GM23338 (cell line): ENCODE measurements around the gene KPNA6. TPM values are rescaled to one million over a fixed set of nuclear protein-coding genes. Genes with fewer than 3 reads are reported as not detected.

Experiments
- ATAC-seq: fragments of 200-7000 bp; cut with Tn5 transposase; 3 replicates; pipeline ENCODE4 v1.9.1; 2020
- DNase-seq: peaks from one replicate; pipeline ENCODE4 v3.0.0-alpha.2; 2015; ENCODE audit warnings: low spot score
- H2AFZ ChIP-seq: fragments of 200-600 bp; sonication (generic); 2 replicates; pipeline ENCODE4 v1.8.0; 2016; ENCODE audit warnings: antibody characterized with exemption, mild to moderate bottlenecking, moderate library complexity
- H3F3A ChIP-seq: fragments of 200-600 bp; sonication (generic); replicated peaks from 2 replicates; pipeline ENCODE4 v1.8.0; 2017; ENCODE audit warnings: antibody characterized with exemption, mixed run types, low read depth
- H3K27ac ChIP-seq: fragments of 200-600 bp; sonication (generic); 2 replicates; pipeline ENCODE4 v1.6.1; 2016; ENCODE audit warnings: low read depth
- H3K27me3 ChIP-seq: fragments of 200-600 bp; sonication (generic); 2 replicates; pipeline ENCODE4 v1.8.0; 2016; ENCODE audit warnings: mild to moderate bottlenecking, mixed run types, moderate library complexity; ENCODE audit not compliant: insufficient read depth
- H3K36me3 ChIP-seq: fragments of 200-600 bp; sonication (generic); 2 replicates; pipeline ENCODE4 v1.8.0; 2016; ENCODE audit warnings: mild to moderate bottlenecking; ENCODE audit not compliant: insufficient read depth
- H3K4me1 ChIP-seq: fragments of 200-600 bp; sonication (generic); 2 replicates; pipeline ENCODE4 v1.8.0; 2016; ENCODE audit warnings: mild to moderate bottlenecking, moderate library complexity; ENCODE audit not compliant: insufficient read depth
- H3K4me2 ChIP-seq: fragments of 200-600 bp; sonication (generic); 2 replicates; pipeline ENCODE4 v1.7.1; 2017; ENCODE audit warnings: mixed run types
- H3K4me3 ChIP-seq: fragments of 200-600 bp; sonication (generic); 2 replicates; pipeline ENCODE4 v1.6.1; 2016; ENCODE audit warnings: mixed run types
- H3K79me2 ChIP-seq: fragments of 200-600 bp; sonication (generic); replicated peaks from 2 replicates; pipeline ENCODE4 v1.8.0; 2017; ENCODE audit warnings: mild to moderate bottlenecking; ENCODE audit not compliant: insufficient read depth
- H3K9me2 ChIP-seq: fragments of 200-600 bp; sonication (generic); 2 replicates; pipeline ENCODE4 v1.8.0; 2017; ENCODE audit not compliant: insufficient read depth
- H4K20me1 ChIP-seq: fragments of 200-600 bp; sonication (generic); replicated peaks from 2 replicates; pipeline ENCODE4 v1.8.0; 2017; ENCODE audit warnings: mild to moderate bottlenecking; ENCODE audit not compliant: insufficient read depth
- H3K27ac Mint-ChIP-seq: 2 replicates; pipeline ENCODE4 v1.8.0; 2020; ENCODE audit warnings: inconsistent platforms, mild to moderate bottlenecking, moderate library complexity, mixed read lengths
- H3K27me3 Mint-ChIP-seq: 3 replicates; pipeline ENCODE4 v1.8.0; 2022; ENCODE audit warnings: low read depth, mild to moderate bottlenecking, moderate library complexity, mixed read lengths, inconsistent platforms; ENCODE audit not compliant: insufficient read depth, poor library complexity
- H3K36me3 Mint-ChIP-seq: 3 replicates; pipeline ENCODE4 v1.8.0; 2021; ENCODE audit warnings: low read depth, mild to moderate bottlenecking, inconsistent platforms, moderate library complexity, mixed read lengths
- H3K4me1 Mint-ChIP-seq: 3 replicates; pipeline ENCODE4 v1.8.0; 2020; ENCODE audit warnings: mild to moderate bottlenecking, inconsistent platforms, mixed read lengths
- H3K4me3 Mint-ChIP-seq: 3 replicates; pipeline ENCODE4 v1.8.0; 2021; ENCODE audit warnings: moderate library complexity, mild to moderate bottlenecking, inconsistent platforms, mixed read lengths
- H3K9me3 Mint-ChIP-seq: 3 replicates; pipeline ENCODE4 v1.8.0; 2020; ENCODE audit warnings: moderate library complexity, mild to moderate bottlenecking, inconsistent platforms, mixed read lengths
- ETS1 ChIP-seq: IDR thresholded peaks from 2 replicates; pipeline ENCODE4 v1.6.1; 2016; ENCODE audit warnings: antibody characterized with exemption
- EZH2 ChIP-seq: fragments of 200-600 bp; sonication (generic); IDR thresholded peaks from one replicate; pipeline ENCODE4 v1.8.0; 2017; ENCODE audit warnings: antibody characterized with exemption, mild to moderate bottlenecking, low read depth; ENCODE audit not compliant: unreplicated experiment
- JUNB ChIP-seq: IDR thresholded peaks from one replicate; pipeline ENCODE4 v1.6.1; 2016; ENCODE audit warnings: antibody characterized with exemption; ENCODE audit not compliant: unreplicated experiment
- NANOG ChIP-seq: IDR thresholded peaks from 2 replicates; pipeline ENCODE4 v1.6.1; 2016; ENCODE audit warnings: antibody characterized with exemption, borderline replicate concordance
- REST ChIP-seq: IDR thresholded peaks from one replicate; pipeline ENCODE4 v1.6.1; 2018; ENCODE audit warnings: antibody characterized with exemption; ENCODE audit not compliant: unreplicated experiment
- ZNF114 ChIP-seq: fragments of 250-450 bp; sonication (Bioruptor Pico); IDR thresholded peaks from 2 replicates; pipeline ENCODE4 v1.5.0; 2020; ENCODE audit warnings: mild to moderate bottlenecking, moderate library complexity
- ZNF331 ChIP-seq: fragments of 250-450 bp; sonication (Bioruptor Pico); IDR thresholded peaks from 2 replicates; pipeline ENCODE4 v1.5.0; 2020; ENCODE audit warnings: low read depth, mild to moderate bottlenecking, moderate library complexity
- polyA plus RNA-seq: library from polyadenylated mRNA; unstranded; fragments of >200 nt; fragmentation: Nextera tagmentation; extraction: Ambion mirVana; gene quantifications from 2 replicates; pipeline ENCODE4 v1.2.1, GENCODE V29; 2016
- total RNA-seq: library from RNA; depleted of rRNA; stranded (reverse); fragments of >200 nt; shearing (Covaris generic); gene quantifications from 2 replicates; pipeline ENCODE4 v1.2.3, GENCODE V29; 2014
- TF ChIP-seq, protein P1 (sequence below): fragments of 250-450 bp; sonication (Bioruptor Pico); IDR thresholded peaks from 2 replicates; pipeline ENCODE4 v1.5.0; 2020; ENCODE audit warnings: mild to moderate bottlenecking, moderate library complexity

The KPNA6 gene
- total and polyA plus RNA-seq, 2 experiments from 2014 or later, result 28.6 to 72.2 TPM

- Histone ChIP-seq H3K27ac (peak overlapping the region; percentile 68; the same call in 1 of the 2 replicates), H3K4me3 (peak overlapping the region; percentile 93), H3F3A (peaks cover 15% of the 10 kb centered on the region), H3K36me3 (peaks cover 21% of the 10 kb centered on the region), H3K27me3 (no peaks in the 10 kb centered on the region), H2AFZ (no peak overlapping the region), H3K9me2 (no peaks in the 10 kb centered on the region), H4K20me1 (peaks cover 5% of the 10 kb centered on the region; the same call in 1 of the 2 replicates), H3K79me2 (peaks cover 30% of the 10 kb centered on the region), H3K4me2 (peak overlapping the region; percentile 99), H3K4me1 (peaks cover 10% of the 10 kb centered on the region)
- peak overlapping the region; percentile 98; the same call in 1 of the 2 replicates for H3K27ac Mint-ChIP-seq
- no peak for DNase-seq
- H3K4me1 Mint-ChIP-seq, result peaks cover 17% of the 10 kb centered on the region
- H3K36me3 Mint-ChIP-seq, result peaks cover 39% of the 10 kb centered on the region
- H3K27me3 Mint-ChIP-seq, result peaks cover 11% of the 10 kb centered on the region
- TF ChIP-seq, protein P1, sequence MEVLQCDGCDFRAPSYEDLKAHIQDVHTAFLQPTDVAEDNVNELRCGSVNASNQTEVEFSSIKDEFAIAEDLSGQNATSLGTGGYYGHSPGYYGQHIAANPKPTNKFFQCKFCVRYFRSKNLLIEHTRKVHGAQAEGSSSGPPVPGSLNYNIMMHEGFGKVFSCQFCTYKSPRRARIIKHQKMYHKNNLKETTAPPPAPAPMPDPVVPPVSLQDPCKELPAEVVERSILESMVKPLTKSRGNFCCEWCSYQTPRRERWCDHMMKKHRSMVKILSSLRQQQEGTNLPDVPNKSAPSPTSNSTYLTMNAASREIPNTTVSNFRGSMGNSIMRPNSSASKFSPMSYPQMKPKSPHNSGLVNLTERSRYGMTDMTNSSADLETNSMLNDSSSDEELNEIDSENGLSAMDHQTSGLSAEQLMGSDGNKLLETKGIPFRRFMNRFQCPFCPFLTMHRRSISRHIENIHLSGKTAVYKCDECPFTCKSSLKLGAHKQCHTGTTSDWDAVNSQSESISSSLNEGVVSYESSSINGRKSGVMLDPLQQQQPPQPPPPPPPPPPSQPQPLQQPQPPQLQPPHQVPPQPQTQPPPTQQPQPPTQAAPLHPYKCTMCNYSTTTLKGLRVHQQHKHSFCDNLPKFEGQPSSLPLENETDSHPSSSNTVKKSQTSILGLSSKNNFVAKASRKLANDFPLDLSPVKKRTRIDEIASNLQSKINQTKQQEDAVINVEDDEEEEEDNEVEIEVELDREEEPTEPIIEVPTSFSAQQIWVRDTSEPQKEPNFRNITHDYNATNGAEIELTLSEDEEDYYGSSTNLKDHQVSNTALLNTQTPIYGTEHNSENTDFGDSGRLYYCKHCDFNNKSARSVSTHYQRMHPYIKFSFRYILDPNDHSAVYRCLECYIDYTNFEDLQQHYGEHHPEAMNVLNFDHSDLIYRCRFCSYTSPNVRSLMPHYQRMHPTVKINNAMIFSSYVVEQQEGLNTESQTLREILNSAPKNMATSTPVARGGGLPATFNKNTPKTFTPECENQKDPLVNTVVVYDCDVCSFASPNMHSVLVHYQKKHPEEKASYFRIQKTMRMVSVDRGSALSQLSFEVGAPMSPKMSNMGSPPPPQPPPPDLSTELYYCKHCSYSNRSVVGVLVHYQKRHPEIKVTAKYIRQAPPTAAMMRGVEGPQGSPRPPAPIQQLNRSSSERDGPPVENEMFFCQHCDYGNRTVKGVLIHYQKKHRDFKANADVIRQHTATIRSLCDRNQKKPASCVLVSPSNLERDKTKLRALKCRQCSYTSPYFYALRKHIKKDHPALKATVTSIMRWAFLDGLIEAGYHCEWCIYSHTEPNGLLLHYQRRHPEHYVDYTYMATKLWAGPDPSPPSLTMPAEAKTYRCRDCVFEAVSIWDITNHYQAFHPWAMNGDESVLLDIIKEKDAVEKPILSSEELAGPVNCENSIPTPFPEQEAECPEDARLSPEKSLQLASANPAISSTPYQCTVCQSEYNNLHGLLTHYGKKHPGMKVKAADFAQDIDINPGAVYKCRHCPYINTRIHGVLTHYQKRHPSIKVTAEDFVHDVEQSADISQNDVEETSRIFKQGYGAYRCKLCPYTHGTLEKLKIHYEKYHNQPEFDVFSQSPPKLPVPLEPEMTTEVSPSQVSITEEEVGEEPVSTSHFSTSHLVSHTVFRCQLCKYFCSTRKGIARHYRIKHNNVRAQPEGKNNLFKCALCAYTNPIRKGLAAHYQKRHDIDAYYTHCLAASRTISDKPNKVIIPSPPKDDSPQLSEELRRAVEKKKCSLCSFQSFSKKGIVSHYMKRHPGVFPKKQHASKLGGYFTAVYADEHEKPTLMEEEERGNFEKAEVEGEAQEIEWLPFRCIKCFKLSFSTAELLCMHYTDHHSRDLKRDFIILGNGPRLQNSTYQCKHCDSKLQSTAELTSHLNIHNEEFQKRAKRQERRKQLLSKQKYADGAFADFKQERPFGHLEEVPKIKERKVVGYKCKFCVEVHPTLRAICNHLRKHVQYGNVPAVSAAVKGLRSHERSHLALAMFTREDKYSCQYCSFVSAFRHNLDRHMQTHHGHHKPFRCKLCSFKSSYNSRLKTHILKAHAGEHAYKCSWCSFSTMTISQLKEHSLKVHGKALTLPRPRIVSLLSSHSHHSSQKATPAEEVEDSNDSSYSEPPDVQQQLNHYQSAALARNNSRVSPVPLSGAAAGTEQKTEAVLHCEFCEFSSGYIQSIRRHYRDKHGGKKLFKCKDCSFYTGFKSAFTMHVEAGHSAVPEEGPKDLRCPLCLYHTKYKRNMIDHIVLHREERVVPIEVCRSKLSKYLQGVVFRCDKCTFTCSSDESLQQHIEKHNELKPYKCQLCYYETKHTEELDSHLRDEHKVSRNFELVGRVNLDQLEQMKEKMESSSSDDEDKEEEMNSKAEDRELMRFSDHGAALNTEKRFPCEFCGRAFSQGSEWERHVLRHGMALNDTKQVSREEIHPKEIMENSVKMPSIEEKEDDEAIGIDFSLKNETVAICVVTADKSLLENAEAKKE (CRISPR knock-in tag), result no peak
- no peak for TF ChIP-seq ZNF331 (CRISPR knock-in tag)
- no peak for ATAC-seq
- no peaks in the 10 kb centered on the region for H3K9me3 Mint-ChIP-seq
- H3K4me3 Mint-ChIP-seq, result peak overlapping the region; percentile 99
Observed at GRCh38 chr1:32220746-32221580, 113.1 kb downstream of the KPNA6 start.

GRCh38 chr1:32221581-32221979, 113.7 kb downstream of the KPNA6 start:
- peak overlapping the region; percentile 98 for H3K27ac Mint-ChIP-seq
- peak overlapping the region; percentile 99 for H3K4me3 Mint-ChIP-seq
- Histone ChIP-seq H3K4me2 (peak overlapping the region; percentile 99), H3K9me2 (no peaks in the 10 kb centered on the region), H3K27ac (peak overlapping the region; percentile 68; the same call in 1 of the 2 replicates), H3K4me1 (peaks cover 10% of the 10 kb centered on the region), H3K36me3 (peaks cover 26% of the 10 kb centered on the region), H3F3A (peaks cover 15% of the 10 kb centered on the region), H3K79me2 (peaks cover 30% of the 10 kb centered on the region), H2AFZ (peak overlapping the region; percentile 19; the same call in 1 of the 2 replicates), H4K20me1 (peaks cover 8% of the 10 kb centered on the region; the same call in 1 of the 2 replicates), H3K4me3 (peak overlapping the region; percentile 93), H3K27me3 (no peaks in the 10 kb centered on the region)
- H3K27me3 Mint-ChIP-seq, result peaks cover 7% of the 10 kb centered on the region
- no peak for ATAC-seq
- peaks cover 17% of the 10 kb centered on the region for H3K4me1 Mint-ChIP-seq
- no peaks in the 10 kb centered on the region for H3K9me3 Mint-ChIP-seq
- peaks cover 40% of the 10 kb centered on the region for H3K36me3 Mint-ChIP-seq
- no peak for DNase-seq
- TF ChIP-seq JUNB, result no peak
- TF ChIP-seq ETS1, result no peak
- TF ChIP-seq NANOG, result no peak
- TF ChIP-seq ZNF114 (CRISPR knock-in tag), result no peak
- no peak for TF ChIP-seq ZNF331 (CRISPR knock-in tag)
- no peak for TF ChIP-seq EZH2
- no peak for TF ChIP-seq REST
